ENCODE data around the gene RBM10. TPM values are rescaled to one million over a fixed set of nuclear protein-coding genes. Genes with fewer than 3 reads are reported as not detected.

RBM10 gene
- total RNA-seq, 2 experiments from 2014 or later = 44.9 to 45.6 TPM

- intact Hi-C loops (cut with micrococcal nuclease; ENCODE audit: unreplicated experiment) = no loop called here
- Histone ChIP-seq H4K20me1 (ENCODE audit: insufficient read depth, low read length) (no peaks in the 10 kb centered on the region), H3K4me1 (ENCODE audit: insufficient read depth, low read length, poor library complexity, severe bottlenecking) (no peaks in the 10 kb centered on the region), H3K27ac (ENCODE audit: low read depth, low read length, poor library complexity, severe bottlenecking) (no peak overlapping the region), H3K9me3 (ENCODE audit: low read length) (no peaks in the 10 kb centered on the region), H3K79me2 (ENCODE audit: insufficient read depth, low read depth, low read length) (no peaks in the 10 kb centered on the region), H2AFZ (ENCODE audit: low read length) (no peak overlapping the region), H3K36me3 (ENCODE audit: insufficient read depth, low read length) (peaks cover 98% of the 10 kb centered on the region), H3K9me2 (ENCODE audit: insufficient read depth, low read length) (no peaks in the 10 kb centered on the region), H3K4me3 (ENCODE audit: low read depth, low read length, poor library complexity, severe bottlenecking) (no peak overlapping the region), H3K4me2 (ENCODE audit: low read length) (no peak overlapping the region)
- no peak for DNase-seq (ENCODE audit: low spot score)
- BruUV-seq (replicated peaks) = no TSS peak
- TF ChIP-seq EZH2phosphoT487 (IDR thresholded peaks at IDR 0.05; ENCODE audit: borderline replicate concordance, low read depth, low read length) = no peak
- TF ChIP-seq, protein P1, sequence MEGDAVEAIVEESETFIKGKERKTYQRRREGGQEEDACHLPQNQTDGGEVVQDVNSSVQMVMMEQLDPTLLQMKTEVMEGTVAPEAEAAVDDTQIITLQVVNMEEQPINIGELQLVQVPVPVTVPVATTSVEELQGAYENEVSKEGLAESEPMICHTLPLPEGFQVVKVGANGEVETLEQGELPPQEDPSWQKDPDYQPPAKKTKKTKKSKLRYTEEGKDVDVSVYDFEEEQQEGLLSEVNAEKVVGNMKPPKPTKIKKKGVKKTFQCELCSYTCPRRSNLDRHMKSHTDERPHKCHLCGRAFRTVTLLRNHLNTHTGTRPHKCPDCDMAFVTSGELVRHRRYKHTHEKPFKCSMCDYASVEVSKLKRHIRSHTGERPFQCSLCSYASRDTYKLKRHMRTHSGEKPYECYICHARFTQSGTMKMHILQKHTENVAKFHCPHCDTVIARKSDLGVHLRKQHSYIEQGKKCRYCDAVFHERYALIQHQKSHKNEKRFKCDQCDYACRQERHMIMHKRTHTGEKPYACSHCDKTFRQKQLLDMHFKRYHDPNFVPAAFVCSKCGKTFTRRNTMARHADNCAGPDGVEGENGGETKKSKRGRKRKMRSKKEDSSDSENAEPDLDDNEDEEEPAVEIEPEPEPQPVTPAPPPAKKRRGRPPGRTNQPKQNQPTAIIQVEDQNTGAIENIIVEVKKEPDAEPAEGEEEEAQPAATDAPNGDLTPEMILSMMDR (conservative IDR thresholded peaks at IDR 0.05; ENCODE audit: low read length) = no peak
- CTCF ChIA-PET (ENCODE audit: unreplicated experiment) = no interaction called here
- POLR2A ChIA-PET = no interaction called here
These were observed 64.7 kb downstream of the RBM10 start for GRCh38 chrX:47209508-47210238.

DNA sequence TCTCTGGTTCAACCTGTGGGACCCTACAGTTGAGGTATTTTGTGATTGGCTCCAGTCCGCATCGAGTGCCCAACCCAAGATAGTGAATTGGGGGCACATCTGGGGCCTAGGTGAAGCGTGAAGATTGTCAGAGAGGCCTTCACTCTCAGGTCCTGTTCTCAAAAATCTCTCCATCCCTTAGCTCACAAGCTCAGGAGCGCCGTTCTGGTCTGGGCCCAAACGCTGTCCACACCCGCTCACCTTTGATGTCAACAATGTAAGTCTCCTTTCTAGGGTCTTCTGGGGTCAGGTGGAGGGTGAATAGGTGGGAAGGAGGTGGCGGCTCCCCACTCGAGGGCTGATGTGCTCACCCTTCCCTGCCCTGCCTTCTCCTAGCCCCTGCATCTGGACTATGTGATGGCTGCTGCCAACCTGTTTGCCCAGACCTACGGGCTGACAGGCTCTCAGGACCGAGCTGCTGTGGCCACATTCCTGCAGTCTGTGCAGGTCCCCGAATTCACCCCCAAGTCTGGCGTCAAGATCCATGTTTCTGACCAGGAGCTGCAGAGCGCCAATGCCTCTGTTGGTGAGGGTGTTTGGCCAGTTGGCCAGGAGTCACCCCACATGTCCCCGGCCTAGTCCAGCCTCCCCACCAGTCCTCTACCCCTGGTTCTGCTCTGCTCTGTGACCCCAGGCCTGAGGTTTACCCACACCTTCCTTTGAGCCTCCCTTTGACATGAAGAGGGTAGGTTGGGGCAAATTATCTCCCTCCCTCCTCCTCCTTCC lies 65.8 kb downstream of the RBM10 start:
- H3K9me3 ChIP-seq (ENCODE audit: low read length) = no peaks in the 10 kb centered on the region
- H3K4me2 ChIP-seq (ENCODE audit: low read length) = no peak overlapping the region
- H3K36me3 ChIP-seq (ENCODE audit: insufficient read depth, low read length) = peaks cover 98% of the 10 kb centered on the region
- H4K20me1 ChIP-seq (ENCODE audit: insufficient read depth, low read length) = no peaks in the 10 kb centered on the region
- ChIA-PET POLR2A (no interaction called here), CTCF (ENCODE audit: unreplicated experiment) (no interaction called here)
- H2AFZ ChIP-seq (ENCODE audit: low read length) = no peak overlapping the region
- no peaks in the 10 kb centered on the region for H3K9me2 ChIP-seq (ENCODE audit: insufficient read depth, low read length)
- no peak for TF ChIP-seq EZH2phosphoT487 (IDR thresholded peaks at IDR 0.05; ENCODE audit: borderline replicate concordance, low read depth, low read length)
- TF ChIP-seq, protein P1 (conservative IDR thresholded peaks at IDR 0.05; ENCODE audit: low read length) = no peak
- BruUV-seq (replicated peaks) = no TSS peak
- H3K27ac ChIP-seq (ENCODE audit: low read depth, low read length, poor library complexity, severe bottlenecking) = no peak overlapping the region
- no peak overlapping the region for H3K4me3 ChIP-seq (ENCODE audit: low read depth, low read length, poor library complexity, severe bottlenecking)
- no peak for DNase-seq (ENCODE audit: low spot score)
- intact Hi-C loops (cut with micrococcal nuclease; ENCODE audit: unreplicated experiment) = no loop called here
- no peaks in the 10 kb centered on the region for H3K4me1 ChIP-seq (ENCODE audit: insufficient read depth, low read length, poor library complexity, severe bottlenecking)
- H3K79me2 ChIP-seq (ENCODE audit: insufficient read depth, low read depth, low read length) = no peaks in the 10 kb centered on the region
